ENCODE data around the gene CCAR1.

Gene CCAR1

DNA sequence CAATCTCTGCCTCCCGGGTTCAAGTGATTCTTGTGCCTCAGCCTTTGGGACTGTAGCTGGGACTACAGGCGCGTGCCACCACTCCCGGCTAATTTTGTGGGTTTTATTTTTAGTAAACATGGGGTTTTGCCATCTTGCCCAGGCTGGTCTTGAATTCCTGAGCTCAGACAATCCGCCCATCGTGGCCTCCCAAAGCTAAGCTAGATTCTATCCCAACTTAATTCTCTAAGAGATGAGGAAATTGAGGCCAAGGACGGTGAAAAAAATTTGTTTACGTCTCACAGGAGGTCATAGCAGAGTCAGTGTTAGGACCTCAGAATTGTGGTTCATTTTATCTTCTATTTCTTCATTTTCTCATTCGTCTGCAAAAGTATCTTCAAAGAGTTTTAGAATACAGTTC is 6.1 kb downstream of the CCAR1 start:
- H3F3A ChIP-seq (ENCODE audit: insufficient read depth, low read length) = no peaks in the 10 kb centered on the region
- no peaks in the 10 kb centered on the region for H3K9me3 ChIP-seq (replicated peaks; ENCODE audit: insufficient read depth, low read length)
- no peak overlapping the region for H3K4me2 ChIP-seq (ENCODE audit: low read depth, low read length)
- no peaks in the 10 kb centered on the region for H3K27me3 ChIP-seq (replicated peaks; ENCODE audit: insufficient read depth, low read length)
- H3K9ac ChIP-seq (ENCODE audit: low read length) = no peak overlapping the region
- TF ChIP-seq EZH2 (optimal IDR thresholded peaks at IDR 0.05; ENCODE audit: low read depth, low read length) = no peak
- TF ChIP-seq CTCF (IDR thresholded peaks at IDR 0.05; ENCODE audit: low read length) = no peak
- no peak for TF ChIP-seq EZH2phosphoT487 (IDR thresholded peaks at IDR 0.05; ENCODE audit: low read length)
- no peak overlapping the region for H3K4me3 ChIP-seq (ENCODE audit: low read length)
- H3K4me1 ChIP-seq (ENCODE audit: low read length) = peaks cover 4% of the 10 kb centered on the region; the same call in 1 of the 2 replicates
- no peak overlapping the region for H3K27ac ChIP-seq (ENCODE audit: low read length)
- peaks cover 34% of the 10 kb centered on the region for H3K79me2 ChIP-seq (ENCODE audit: low read length)
- peaks cover 4% of the 10 kb centered on the region; the same call in 1 of the 2 replicates for H3K36me3 ChIP-seq (replicated peaks; ENCODE audit: insufficient read depth, low read length)
- no peaks in the 10 kb centered on the region for H3K9me2 ChIP-seq (replicated peaks; ENCODE audit: insufficient read depth, low read length)
- H4K20me1 ChIP-seq (ENCODE audit: insufficient read depth, low read length) = no peaks in the 10 kb centered on the region
- no peak overlapping the region for H2AFZ ChIP-seq (ENCODE audit: low read length)
- DNase-seq = no peak

DNA sequence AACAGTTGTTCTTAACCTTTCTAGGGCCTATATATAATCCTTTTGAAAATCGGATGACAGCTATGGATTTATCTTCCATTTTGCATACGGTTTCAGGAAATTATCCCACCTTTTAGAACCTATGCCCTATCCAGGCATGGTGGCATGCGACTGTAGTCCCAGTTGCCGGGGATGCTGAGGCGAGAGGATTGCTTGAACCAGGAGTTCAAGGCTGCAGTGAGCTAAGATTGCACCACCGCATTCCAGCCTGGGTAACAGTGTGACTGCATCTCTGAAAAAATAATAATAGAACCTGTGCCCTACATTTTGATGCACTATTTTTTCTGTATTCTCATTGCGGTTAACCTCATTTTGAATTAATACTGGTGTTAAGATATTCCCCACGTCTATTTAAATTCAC is 11.6 kb downstream of the CCAR1 start:
- TF ChIP-seq CTCF (IDR thresholded peaks at IDR 0.05; ENCODE audit: low read length) = no peak
- no peak for TF ChIP-seq EZH2phosphoT487 (IDR thresholded peaks at IDR 0.05; ENCODE audit: low read length)
- TF ChIP-seq EZH2 (optimal IDR thresholded peaks at IDR 0.05; ENCODE audit: low read depth, low read length) = no peak
- H3K9me2 ChIP-seq (replicated peaks; ENCODE audit: insufficient read depth, low read length) = no peaks in the 10 kb centered on the region

DNA sequence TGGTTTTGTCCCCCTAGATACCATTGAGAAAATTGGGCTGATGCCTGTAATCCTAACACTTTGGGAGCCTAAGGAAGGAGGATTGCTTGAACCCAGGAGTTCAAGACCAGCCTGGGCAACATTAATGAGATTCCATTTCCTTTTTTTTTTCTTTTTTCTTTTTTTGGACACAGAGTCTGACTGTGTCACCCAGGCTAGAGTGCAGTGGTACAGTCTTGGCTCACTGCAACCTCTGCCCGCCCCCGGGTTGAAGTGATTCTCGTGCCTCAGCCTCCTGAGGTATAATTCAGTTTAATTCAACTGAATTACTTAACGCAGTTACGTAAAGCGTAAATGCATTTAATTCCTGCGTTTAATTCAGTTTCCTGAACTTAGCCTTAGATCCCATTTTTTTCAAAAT is 13.3 kb downstream of the CCAR1 start:
- H3K9ac ChIP-seq (ENCODE audit: low read length) = no peak overlapping the region
- H3K4me2 ChIP-seq (ENCODE audit: low read depth, low read length) = no peak overlapping the region
- peaks cover 3% of the 10 kb centered on the region; the same call in 1 of the 2 replicates for H3F3A ChIP-seq (ENCODE audit: insufficient read depth, low read length)
- H3K27ac ChIP-seq (ENCODE audit: low read length) = no peak overlapping the region
- H2AFZ ChIP-seq (ENCODE audit: low read length) = no peak overlapping the region
- TF ChIP-seq EZH2phosphoT487 (IDR thresholded peaks at IDR 0.05; ENCODE audit: low read length) (no peak), EZH2 (optimal IDR thresholded peaks at IDR 0.05; ENCODE audit: low read depth, low read length) (no peak), CTCF (IDR thresholded peaks at IDR 0.05; ENCODE audit: low read length) (no peak)
- no peaks in the 10 kb centered on the region for H4K20me1 ChIP-seq (ENCODE audit: insufficient read depth, low read length)
- DNase-seq = no peak
- no peaks in the 10 kb centered on the region for H3K9me3 ChIP-seq (replicated peaks; ENCODE audit: insufficient read depth, low read length)
- no peaks in the 10 kb centered on the region for H3K4me1 ChIP-seq (ENCODE audit: low read length)
- H3K27me3 ChIP-seq (replicated peaks; ENCODE audit: insufficient read depth, low read length) = no peaks in the 10 kb centered on the region
- peaks cover 32% of the 10 kb centered on the region for H3K79me2 ChIP-seq (ENCODE audit: low read length)
- no peaks in the 10 kb centered on the region for H3K9me2 ChIP-seq (replicated peaks; ENCODE audit: insufficient read depth, low read length)
- H3K36me3 ChIP-seq (replicated peaks; ENCODE audit: insufficient read depth, low read length) = peaks cover 12% of the 10 kb centered on the region
- H3K4me3 ChIP-seq (ENCODE audit: low read length) = no peak overlapping the region

More for the DNA sequence above, 11.6 kb downstream of the CCAR1 start:
- H3K4me2 ChIP-seq (ENCODE audit: low read depth, low read length) = no peak overlapping the region
- peaks cover under 1% of the 10 kb centered on the region; the same call in 1 of the 2 replicates for H3F3A ChIP-seq (ENCODE audit: insufficient read depth, low read length)
- peaks cover 17% of the 10 kb centered on the region for H3K36me3 ChIP-seq (replicated peaks; ENCODE audit: insufficient read depth, low read length)
- H2AFZ ChIP-seq (ENCODE audit: low read length) = no peak overlapping the region
- H3K9ac ChIP-seq (ENCODE audit: low read length) = no peak overlapping the region
- DNase-seq = no peak
- no peak overlapping the region for H3K4me3 ChIP-seq (ENCODE audit: low read length)
- H3K27ac ChIP-seq (ENCODE audit: low read length) = no peak overlapping the region
- H3K9me3 ChIP-seq (replicated peaks; ENCODE audit: insufficient read depth, low read length) = no peaks in the 10 kb centered on the region
- H3K79me2 ChIP-seq (ENCODE audit: low read length) = peaks cover 36% of the 10 kb centered on the region
- H3K4me1 ChIP-seq (ENCODE audit: low read length) = no peaks in the 10 kb centered on the region
- no peaks in the 10 kb centered on the region for H3K27me3 ChIP-seq (replicated peaks; ENCODE audit: insufficient read depth, low read length)
- no peaks in the 10 kb centered on the region for H4K20me1 ChIP-seq (ENCODE audit: insufficient read depth, low read length)

Data from MM.1S (cell line).